SW 1271 (cell line): ENCODE results near the gene DPF3.

Source experiments
- DNase-seq, 2 experiments: peaks; one replicate each; lab custom pipeline; 2025; lab: John Stamatoyannopoulos, UW

Gene DPF3

GRCh38 chr14:72893636-72894322 lies at the start of gene DPF3:
DPF3 (minus strand) TSS chr14:72894101; CDS start chr14:72894088, 13 bp downstream.
- DNase-seq = peak; percentile 86 to 97

- DNase-seq = no peak
Observed at GRCh38 chr14:72942934-72943333, 49.0 kb upstream of the DPF3 start.

DNA sequence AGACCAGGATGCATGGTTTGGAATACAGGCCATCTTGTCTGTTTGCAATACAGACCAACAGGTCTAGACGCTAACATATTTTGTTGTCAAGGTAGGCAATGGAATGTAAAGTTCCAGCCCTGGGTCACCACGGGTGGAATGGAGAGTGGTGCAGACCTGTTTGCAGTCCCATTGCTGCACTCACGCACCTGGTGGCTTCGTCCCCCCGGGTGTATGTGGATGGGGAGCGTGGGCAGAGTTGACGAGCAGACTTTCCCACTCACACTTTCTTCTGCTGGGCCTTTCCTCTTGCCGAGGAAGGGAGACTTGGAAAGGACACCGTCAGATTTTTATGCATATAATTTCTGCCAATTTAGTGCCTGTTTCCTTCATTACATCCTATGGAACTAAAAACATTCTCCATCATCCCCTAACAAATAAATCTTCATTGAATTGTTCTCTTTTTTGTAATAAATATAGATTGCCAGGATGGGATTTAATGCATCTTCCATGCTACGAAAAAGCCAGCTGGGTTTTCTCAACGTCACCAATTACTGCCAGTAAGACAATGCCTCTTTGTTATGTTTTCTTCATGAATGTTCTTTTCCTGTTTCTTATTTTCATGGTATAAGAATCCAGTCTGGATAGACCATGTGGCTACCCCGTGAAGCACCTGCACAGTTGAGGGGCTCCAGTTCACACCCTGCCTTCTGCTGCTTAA lies 47.5 kb upstream of the DPF3 start:
- no peak for DNase-seq

GRCh38 chr14:72939630-72940029 lies 45.7 kb upstream of the DPF3 start:
- DNase-seq = no peak

DNA sequence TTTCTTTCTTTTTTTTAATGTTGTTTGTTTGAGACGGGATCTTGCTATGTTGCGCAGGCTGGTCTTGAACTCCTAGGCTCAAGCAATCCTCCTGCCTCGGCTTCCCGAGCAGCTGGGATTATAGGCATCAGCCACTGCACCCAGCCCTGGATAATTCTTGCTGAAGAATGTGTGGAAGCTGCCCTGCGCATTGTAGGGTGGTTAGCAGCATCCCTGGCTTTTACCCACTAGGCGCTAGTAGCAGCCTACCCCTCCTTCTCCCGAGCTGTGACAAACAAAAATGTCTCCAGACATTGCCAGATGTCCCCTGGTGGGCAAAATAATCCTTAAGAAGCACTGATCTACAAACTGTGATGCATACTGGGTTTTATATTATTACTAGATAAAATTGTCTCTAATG lies 39.0 kb upstream of the DPF3 start:
- DNase-seq = no peak

GRCh38 chr14:72929316-72930080 lies 35.6 kb upstream of the DPF3 start:
- DNase-seq = no peak

GRCh38 chr14:72928872-72929271 lies 35.0 kb upstream of the DPF3 start:
- DNase-seq = no peak

DNA sequence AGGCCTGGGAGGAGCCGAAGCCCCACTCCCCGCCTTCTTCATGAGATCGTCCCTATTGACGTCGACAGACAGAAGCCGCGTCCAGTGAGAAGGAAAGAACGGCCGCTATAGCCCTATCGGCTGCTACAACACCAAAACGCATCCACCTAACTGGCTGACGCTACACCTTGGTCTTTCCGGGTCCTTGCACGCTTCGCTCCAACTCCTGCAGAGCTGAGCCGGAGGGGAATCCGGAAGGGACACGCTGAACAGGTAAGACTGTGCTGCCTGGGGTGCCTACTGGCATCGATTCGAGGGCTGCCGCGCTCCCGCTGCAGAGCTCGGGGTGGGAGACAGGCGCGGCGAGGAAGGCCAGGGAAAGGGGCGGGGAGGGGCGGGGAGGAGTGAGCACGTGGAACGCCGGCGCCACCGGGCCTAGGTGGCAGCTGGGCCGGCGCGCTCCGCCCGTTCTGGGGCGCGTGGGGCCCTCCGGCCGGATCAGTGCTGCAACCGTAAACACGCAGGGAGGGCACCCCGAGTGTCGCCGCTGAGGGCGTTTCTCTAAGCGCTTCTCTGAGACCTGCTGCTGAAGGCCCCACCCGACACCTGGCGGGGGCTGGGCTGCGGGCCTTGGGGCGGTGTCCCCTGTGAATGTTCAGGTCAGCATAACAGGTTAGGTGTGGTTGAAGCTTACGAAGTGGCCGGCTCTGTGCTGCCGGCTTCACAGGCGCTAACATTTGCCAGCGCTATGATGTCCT lies 32.6 kb upstream of the DPF3 start, which contains the start of gene DCAF4:
TSS of gene DCAF4 (plus strand) at position 173 of the 737 bp plus-strand sequence. CDS start 11,515 bp downstream, outside the sequence.
- peak; percentile 97 to 99 for DNase-seq

DNA sequence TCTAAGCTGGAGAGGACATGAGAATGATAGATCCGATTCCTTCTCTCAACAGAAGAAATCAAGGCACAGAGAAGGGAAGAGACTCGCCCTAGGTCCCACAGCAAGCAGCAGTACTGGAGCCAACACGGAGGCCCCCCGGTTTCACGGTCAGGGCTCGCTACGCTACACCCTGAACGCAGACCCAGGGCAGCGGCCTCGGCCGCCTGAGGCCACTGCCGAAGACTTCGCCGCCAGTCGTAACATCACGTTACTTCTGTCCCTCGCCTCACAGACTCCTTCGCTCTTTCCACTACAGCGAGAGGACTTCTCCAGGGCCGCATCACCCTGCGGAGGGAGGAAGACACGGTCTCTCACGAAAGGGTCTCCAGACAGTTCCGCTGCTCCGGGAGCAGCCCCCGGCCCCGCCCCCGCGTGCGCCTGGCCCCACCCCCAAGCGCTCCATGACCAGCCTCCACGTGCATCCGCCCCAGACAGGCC lies 32.0 kb upstream of the DPF3 start:
- DNase-seq = no peak

DNA sequence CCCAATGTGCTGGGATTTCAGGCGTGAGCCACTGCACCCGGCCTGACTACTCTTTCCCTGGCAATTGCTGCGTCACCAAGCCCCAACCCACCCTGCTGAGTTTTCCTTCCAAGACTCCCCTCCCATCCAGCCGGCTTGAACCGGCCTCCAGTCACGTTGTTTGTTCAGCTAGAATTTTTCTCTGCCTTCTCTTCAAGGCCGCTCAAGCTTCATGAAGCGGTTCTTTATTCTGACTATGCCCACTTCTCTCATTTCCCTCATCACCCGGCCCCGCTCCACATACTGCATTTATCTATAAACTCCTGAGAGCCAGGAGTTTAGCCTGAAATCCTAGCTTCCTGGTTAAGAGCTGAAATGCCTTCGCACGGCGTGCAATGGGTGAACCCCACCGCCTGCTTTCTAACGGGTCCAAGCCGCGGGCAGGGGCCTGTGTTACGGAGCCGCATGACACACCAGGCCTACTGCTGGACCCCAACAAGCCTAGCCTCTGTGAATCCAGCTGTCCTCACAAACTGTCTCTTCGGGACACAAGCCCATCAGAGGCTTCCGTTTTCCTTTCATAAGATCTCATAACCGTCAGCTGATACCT lies 31.4 kb upstream of the DPF3 start:
- no peak for DNase-seq

- DNase-seq = no peak
Observed at GRCh38 chr14:72924337-72924736, 30.4 kb upstream of the DPF3 start.

- DNase-seq = no peak
Observed at GRCh38 chr14:72921396-72921795, 27.5 kb upstream of the DPF3 start.

- DNase-seq = no peak
Observed at GRCh38 chr14:72920008-72920407, 26.1 kb upstream of the DPF3 start.

- no peak for DNase-seq
Observed at GRCh38 chr14:72917094-72917802, 23.3 kb upstream of the DPF3 start.

DNA sequence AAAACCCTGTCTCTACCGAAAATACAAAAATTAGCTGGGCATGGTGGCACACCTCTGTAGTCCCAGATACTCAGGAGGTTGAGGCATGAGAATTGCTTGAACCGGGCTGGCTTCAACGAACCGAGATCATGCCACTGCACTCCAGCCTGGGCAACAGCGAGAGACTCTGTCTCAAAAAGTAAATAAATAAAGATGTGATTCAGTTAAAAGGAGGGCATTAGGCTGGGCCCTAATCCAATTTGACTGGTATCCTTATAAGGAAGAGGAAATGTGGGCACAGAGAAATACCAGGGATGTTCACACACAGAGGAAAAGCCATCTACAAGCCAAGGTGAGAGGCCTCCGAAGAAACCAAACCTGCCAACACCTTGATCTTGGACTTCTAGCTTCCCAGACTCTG lies 22.3 kb upstream of the DPF3 start:
- no peak for DNase-seq

DNA sequence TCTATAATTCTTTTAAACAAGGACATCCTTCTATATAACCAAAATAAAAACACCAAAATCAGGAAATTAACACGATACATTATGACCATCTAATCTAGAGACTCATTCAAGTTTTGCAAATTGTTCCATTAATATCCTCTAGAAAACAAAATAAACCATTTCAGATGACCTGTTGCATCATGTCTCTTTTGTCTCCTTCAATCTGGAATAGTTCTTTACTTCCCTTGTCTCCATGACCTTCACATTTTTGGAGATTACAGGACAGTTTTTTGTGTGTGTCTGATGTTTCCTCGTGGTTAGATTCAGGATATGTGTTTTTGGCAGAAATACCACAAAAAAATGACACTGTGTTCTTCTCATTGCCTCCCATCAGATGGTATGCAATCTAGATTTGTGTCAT lies 19.9 kb upstream of the DPF3 start:
- no peak for DNase-seq

DNA sequence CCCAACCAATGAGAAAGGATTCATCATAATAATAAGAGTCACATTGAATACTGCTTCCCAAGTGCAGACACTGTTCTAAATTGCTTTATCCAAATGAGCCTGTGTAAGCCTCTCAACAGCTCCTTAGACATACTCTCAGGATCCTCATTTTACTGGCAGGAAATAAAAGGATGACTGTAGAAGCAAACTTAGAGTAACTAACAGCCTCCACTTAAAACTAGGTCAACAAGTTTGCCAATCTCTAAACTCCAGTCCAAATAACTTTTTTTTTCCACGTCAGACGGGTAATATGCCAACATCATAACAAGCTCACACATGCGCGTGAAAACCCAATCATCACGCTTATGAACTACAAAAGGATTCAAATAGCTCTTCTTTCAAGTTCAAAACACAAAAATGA lies 15.3 kb upstream of the DPF3 start:
- no peak for DNase-seq

DNA sequence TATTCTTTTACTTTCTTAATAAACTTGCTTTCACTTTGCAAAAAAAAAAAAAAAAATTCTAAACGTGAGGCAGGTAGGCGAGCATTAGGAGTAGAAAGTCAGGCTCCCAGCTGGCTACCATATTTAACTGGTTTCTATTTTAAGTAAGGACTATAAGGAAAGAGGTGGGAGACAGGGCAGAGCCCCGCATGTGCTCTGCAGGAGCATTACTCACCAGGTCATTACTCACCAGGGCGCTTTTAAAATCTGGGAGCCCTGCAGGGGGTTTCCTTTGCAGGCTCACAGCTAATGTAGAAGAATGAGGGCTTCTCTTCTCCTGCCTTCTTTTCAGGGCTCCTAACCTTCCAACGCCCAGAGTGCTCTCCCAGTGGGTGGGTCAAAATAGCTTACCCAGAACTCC lies 14.0 kb upstream of the DPF3 start:
- peak in 1 of 2 experiments; percentile 41 for DNase-seq

DNA sequence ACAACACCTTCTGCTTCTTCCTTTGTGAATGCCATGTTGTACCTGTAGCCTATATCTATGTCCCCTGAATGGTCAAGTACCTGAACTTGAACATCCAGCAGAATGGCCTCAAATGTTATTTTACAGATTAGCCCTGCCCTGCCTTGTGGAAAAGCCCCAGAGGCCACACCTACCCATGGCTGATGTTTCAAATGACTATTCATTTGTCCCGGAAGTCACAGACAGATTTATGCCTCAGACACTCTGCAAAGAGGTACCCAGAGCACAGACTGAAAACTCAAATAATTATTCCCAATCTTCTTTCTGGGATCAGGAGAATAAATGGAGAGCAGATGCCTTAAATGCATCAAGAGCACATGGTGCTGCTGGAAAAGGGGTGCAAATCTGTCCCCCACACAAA lies 13.0 kb upstream of the DPF3 start:
- no peak for DNase-seq

- DNase-seq = peak; percentile 28 to 31
Observed at GRCh38 chr14:72906316-72906715, 12.4 kb upstream of the DPF3 start.
